ENCODE data around the gene CIDEA. TPM values are rescaled to one million over a fixed set of nuclear protein-coding genes. Genes with fewer than 3 reads are reported as not detected.

The CIDEA gene
- total and polyA plus RNA-seq, 9 of the 15 experiments (the other 6 are each of a cell fraction or from before 2014, with no cell fraction given), result not detected

DNA sequence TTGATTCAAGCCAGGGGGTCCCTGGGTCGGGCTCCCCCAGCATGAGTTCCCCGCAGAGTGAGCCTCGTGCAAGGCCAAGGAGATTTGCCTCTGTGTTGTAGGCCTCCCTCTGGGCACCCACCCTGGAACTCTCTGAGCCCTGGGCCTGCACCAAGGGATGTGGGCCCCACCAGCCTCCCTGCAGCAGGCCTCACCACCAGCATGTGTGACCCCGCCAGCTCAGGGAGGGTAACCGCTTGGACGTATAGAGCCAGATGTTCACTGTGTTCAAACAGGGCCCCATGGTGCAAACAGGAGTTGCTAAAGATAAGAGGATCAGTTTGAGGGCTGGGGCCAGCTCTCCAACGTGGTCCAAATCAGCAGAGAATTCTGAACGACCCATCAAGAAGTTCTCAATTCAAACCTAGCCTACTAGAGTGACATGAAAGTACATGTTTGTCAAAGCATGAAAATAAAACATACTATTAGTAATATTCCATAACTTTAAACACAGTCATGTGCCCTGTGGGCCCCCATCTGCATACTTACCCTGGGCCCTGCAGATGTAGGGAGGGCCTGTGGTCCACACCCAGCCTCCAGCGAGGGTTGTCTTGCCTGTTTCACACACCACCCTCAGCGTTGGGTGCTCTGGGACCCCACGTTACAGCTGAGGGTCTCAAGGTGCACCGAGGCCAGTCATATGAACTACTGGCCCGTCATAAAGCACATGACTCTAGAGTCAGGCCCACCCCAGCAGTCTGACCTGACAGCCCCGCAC is 48.4 kb downstream of the CIDEA start (continued):
- TF ChIP-seq, protein P1, sequence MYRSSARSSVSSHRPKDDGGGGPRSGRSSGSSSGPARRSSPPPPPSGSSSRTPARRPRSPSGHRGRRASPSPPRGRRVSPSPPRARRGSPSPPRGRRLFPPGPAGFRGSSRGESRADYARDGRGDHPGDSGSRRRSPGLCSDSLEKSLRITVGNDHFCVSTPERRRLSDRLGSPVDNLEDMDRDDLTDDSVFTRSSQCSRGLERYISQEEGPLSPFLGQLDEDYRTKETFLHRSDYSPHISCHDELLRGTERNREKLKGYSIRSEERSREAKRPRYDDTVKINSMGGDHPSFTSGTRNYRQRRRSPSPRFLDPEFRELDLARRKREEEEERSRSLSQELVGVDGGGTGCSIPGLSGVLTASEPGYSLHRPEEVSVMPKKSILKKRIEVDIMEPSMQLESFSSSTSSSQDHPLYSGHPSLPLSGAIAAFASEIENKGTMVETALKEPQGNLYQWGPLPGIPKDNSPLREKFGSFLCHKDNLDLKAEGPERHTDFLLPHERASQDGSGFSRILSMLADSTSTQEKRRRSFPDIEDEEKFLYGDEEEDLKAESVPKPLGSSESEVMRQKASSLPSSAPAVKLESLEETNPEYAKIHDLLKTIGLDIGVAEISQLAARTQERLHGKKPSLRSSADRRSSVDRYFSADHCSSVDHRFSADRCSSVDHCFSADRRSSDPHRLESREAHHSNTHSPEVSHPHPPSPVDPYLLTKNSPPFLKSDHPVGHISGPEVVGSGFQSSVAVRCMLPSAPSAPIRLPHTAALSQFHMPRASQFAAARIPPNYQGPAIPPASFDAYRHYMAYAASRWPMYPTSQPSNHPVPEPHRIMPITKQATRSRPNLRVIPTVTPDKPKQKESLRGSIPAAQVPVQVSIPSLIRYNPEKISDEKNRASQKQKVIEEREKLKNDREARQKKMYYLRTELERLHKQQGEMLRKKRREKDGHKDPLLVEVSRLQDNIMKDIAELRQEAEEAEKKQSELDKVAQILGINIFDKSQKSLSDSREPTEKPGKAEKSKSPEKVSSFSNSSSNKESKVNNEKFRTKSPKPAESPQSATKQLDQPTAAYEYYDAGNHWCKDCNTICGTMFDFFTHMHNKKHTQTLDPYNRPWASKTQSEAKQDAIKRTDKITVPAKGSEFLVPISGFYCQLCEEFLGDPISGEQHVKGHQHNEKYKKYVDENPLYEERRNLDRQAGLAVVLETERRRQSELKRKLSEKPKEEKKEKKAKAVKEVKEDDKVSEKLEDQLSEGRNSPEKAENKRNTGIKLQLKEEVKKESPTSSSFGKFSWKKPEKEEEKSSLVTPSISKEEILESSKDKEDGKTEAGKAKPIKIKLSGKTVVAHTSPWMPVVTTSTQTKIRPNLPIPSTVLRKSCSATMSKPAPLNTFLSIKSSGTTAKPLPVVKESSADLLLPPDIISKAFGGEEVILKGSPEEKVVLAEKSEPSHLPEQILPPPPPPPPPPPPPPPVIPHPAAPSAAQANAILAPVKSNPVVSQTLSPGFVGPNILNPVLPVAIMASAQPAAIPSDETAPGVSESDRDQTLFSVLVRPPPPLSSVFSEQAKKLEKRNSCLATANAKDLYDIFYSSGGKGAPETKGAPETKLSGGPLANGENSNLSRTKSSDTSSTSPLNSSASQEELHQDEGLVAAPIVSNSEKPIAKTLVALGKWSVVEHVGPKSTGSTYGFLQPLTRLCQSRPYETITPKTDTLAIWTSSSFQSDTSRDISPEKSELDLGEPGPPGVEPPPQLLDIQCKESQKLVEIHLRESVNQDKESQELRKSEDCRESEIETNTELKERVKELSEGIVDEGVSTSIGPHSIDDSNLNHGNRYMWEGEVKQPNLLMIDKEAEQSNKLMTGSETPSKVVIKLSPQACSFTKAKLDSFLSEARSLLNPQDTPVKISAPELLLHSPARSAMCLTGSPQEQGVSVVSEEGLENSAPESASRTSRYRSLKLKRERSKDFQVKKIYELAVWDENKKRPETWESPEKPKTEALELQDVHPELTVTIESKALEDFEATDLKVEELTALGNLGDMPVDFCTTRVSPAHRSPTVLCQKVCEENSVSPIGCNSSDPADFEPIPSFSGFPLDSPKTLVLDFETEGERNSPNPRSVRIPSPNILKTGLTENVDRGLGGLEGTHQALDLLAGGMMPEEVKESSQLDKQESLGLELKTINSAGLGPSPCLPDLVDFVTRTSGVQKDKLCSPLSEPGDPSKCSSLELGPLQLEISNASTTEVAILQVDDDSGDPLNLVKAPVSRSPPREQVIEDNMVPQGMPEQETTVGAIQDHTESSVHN (IDR thresholded peaks at IDR 0.05; ENCODE audit: borderline replicate concordance in 1 of 2, low read depth in 1 of 2), result no peak
- no peak for TF ChIP-seq CREB5 (CRISPR knock-in tag; IDR thresholded peaks at IDR 0.05)
- peak in 1 of 2 experiments; percentile 62; a peak in 1 of 4 replicates for TF ChIP-seq ZMIZ1 (IDR thresholded peaks at IDR 0.05; ENCODE audit: low read depth in 2 of 2, low read length in 2 of 2)
- TF ChIP-seq IRF2 (CRISPR knock-in tag; IDR thresholded peaks at IDR 0.05), result no peak
- 0 out of 2 replicates have a peak, but pooled peaks have one; percentile 44 for TF ChIP-seq ZNF431 (CRISPR knock-in tag; IDR thresholded peaks at IDR 0.05)
- TF ChIP-seq, protein P2, sequence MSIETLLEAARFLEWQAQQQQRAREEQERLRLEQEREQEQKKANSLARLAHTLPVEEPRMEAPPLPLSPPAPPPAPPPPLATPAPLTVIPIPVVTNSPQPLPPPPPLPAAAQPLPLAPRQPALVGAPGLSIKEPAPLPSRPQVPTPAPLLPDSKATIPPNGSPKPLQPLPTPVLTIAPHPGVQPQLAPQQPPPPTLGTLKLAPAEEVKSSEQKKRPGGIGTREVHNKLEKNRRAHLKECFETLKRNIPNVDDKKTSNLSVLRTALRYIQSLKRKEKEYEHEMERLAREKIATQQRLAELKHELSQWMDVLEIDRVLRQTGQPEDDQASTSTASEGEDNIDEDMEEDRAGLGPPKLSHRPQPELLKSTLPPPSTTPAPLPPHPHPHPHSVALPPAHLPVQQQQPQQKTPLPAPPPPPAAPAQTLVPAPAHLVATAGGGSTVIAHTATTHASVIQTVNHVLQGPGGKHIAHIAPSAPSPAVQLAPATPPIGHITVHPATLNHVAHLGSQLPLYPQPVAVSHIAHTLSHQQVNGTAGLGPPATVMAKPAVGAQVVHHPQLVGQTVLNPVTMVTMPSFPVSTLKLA (conservative IDR thresholded peaks at IDR 0.05), result peak; percentile 45 to 74; a peak in 3 of 4 replicates
- peak; percentile 72 to 80; a peak in 3 of 4 replicates for TF ChIP-seq TRIM24 (IDR thresholded peaks at IDR 0.05)
- TF ChIP-seq, protein P3, sequence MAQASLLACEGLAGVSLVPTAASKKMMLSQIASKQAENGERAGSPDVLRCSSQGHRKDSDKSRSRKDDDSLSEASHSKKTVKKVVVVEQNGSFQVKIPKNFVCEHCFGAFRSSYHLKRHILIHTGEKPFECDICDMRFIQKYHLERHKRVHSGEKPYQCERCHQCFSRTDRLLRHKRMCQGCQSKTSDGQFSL (CRISPR knock-in tag; IDR thresholded peaks at IDR 0.05), result no peak
- TF ChIP-seq, protein P3 (tag; IDR thresholded peaks at IDR 0.05), result 0 out of 4 replicates have a peak, but pooled peaks of 1 of the 2 experiments have one; percentile 54

Data from K562 (cell line).